ENCODE data around the gene FBXO42.
"Not testable (repeated sequence)": the region's sequence is repeated elsewhere in the genome, so short reads cannot be mapped to it uniquely, and the experiment has no call there.

Gene FBXO42

DNA sequence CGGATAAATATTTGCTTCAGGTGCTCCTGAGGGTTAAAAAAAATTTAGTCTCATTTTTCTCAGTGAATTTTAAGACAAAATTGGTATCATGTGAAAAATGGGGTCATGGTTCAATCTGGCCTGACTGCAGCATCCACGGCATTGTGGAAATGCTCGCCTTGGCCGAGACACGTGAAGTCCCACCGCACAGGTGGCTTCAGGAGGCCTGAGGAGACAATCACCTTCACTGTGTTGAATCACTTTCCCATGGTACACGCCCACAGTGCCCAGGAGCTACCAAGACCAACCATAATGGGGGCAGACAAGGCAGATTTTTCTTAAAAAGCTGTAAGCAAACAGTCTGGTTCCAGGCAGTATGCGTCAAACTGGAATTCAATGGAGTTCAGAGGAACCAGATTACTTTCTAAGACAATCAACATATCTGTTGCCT lies 104.3 kb downstream of the FBXO42 start:
- no peaks in the 10 kb centered on the region for H3K27me3 ChIP-seq
- H3K36me3 ChIP-seq: peaks cover 41 to 72% (median 59%) of the 10 kb centered on the region in 11 experiments
- H3K27ac ChIP-seq: peak overlapping the region in 8 of 11 experiments; percentile 33 to 63 (median 42); a peak in 16 of 22 replicates
- peak overlapping the region in 2 of 11 experiments; percentile 4 to 38; a peak in 1 of 22 replicates for H3K9ac ChIP-seq
- TF ChIP-seq Cebpa-rat (IDR thresholded peaks at IDR 0.05): no peak
- no peaks in the 10 kb centered on the region for H3K9me3 ChIP-seq (replicated peaks in 1 of 11)
- H3K4me1 ChIP-seq: peaks cover 27 to 48% (median 37%) of the 10 kb centered on the region in 10 experiments
- H4K20me1 ChIP-seq: peaks cover 0 to 64% (median 16%) of the 10 kb centered on the region in 11 experiments; a peak in 14 of 22 replicates
- H3K4me2 ChIP-seq: peak overlapping the region in 10 of 11 experiments; percentile 11 to 68 (median 44); a peak in 14 of 22 replicates
- no peak overlapping the region for H3K4me3 ChIP-seq

DNA sequence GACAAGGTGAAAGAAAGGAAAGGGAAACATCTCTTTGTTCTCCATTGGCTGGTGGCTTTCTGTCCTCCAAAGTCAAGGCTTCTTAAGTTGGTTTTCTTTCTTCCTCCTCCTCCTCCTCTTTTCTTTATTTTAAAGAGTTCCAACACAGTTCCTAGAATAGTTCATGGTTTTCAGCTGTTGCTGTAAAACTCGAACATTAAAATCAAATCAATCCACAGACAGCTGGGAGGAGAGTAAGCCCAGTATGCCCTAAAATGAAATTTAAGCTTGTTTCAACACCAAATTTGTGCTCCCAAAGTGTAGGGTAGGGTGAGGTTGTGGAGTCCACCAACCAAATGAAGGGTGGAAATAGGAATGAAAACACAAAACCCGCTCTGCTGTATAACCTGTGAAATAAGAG lies 104.8 kb downstream of the FBXO42 start:
- Histone ChIP-seq H3K4me2 (no peak overlapping the region), H3K9me3 (replicated peaks in 1 of 11) (no peaks in the 10 kb centered on the region), H3K27ac (no peak overlapping the region), H4K20me1 (peaks cover 0 to 64% (median 16%) of the 10 kb centered on the region in 11 experiments; a peak in 14 of 22 replicates), H3K36me3 (peaks cover 35 to 66% (median 53%) of the 10 kb centered on the region in 11 experiments), H3K4me1 (peaks cover 27 to 48% (median 37%) of the 10 kb centered on the region in 10 experiments), H3K27me3 (no peaks in the 10 kb centered on the region), H3K4me3 (no peak overlapping the region), H3K9ac (no peak overlapping the region)
- no peak for TF ChIP-seq Cebpa-rat (IDR thresholded peaks at IDR 0.05)

- H4K20me1 ChIP-seq: peaks cover 0 to 64% (median 16%) of the 10 kb centered on the region in 11 experiments; a peak in 14 of 22 replicates
- peaks cover 30 to 61% (median 48%) of the 10 kb centered on the region in 11 experiments for H3K36me3 ChIP-seq
- no peak overlapping the region for H3K9ac ChIP-seq
- no peaks in the 10 kb centered on the region for H3K27me3 ChIP-seq
- H3K9me3 ChIP-seq (replicated peaks in 1 of 11): no peaks in the 10 kb centered on the region
- H3K4me2 ChIP-seq: no peak overlapping the region
- no peak for TF ChIP-seq Cebpa-rat (IDR thresholded peaks at IDR 0.05)
- no peak overlapping the region for H3K27ac ChIP-seq
- H3K4me1 ChIP-seq: peaks cover 27 to 48% (median 37%) of the 10 kb centered on the region in 10 experiments
- no peak overlapping the region for H3K4me3 ChIP-seq
These were observed 105.3 kb downstream of the FBXO42 start for GRCh38 chr1:16246961-16247360.

GRCh38 chr1:16246239-16246638 lies 106.0 kb downstream of the FBXO42 start:
- Histone ChIP-seq H3K36me3 (peaks cover 23 to 54% (median 41%) of the 10 kb centered on the region in 11 experiments), H4K20me1 (peaks cover 0 to 58% (median 15%) of the 10 kb centered on the region in 11 experiments; a peak in 14 of 22 replicates), H3K4me1 (peaks cover 27 to 48% (median 37%) of the 10 kb centered on the region in 10 experiments)
- not testable (repeated sequence) for H3K27ac ChIP-seq; H3K4me3 ChIP-seq; H3K4me2 ChIP-seq; H3K9ac ChIP-seq; H3K27me3 ChIP-seq; H3K9me3 ChIP-seq (replicated peaks in 1 of 11)

- Histone ChIP-seq H3K9ac (peak overlapping the region in 1 of 11 experiments; percentile 15; a peak in 1 of 22 replicates), H3K4me1 (peaks cover 27 to 44% (median 34%) of the 10 kb centered on the region in 10 experiments), H3K36me3 (peaks cover 17 to 48% (median 35%) of the 10 kb centered on the region in 11 experiments), H4K20me1 (peaks cover 0 to 52% (median 15%) of the 10 kb centered on the region in 11 experiments; a peak in 13 of 22 replicates), H3K27ac (no peak overlapping the region), H3K4me2 (no peak overlapping the region), H3K9me3 (replicated peaks in 1 of 11) (no peaks in the 10 kb centered on the region), H3K27me3 (no peaks in the 10 kb centered on the region), H3K4me3 (no peak overlapping the region)
- TF ChIP-seq Cebpa-rat (IDR thresholded peaks at IDR 0.05): no peak
These were observed 106.6 kb downstream of the FBXO42 start for GRCh38 chr1:16245476-16246196.

GRCh38 chr1:16244650-16245285 lies 107.5 kb downstream of the FBXO42 start:
- TF ChIP-seq Cebpa-rat (IDR thresholded peaks at IDR 0.05): no peak
- H3K4me1 ChIP-seq: peaks cover 19 to 36% (median 28%) of the 10 kb centered on the region in 10 experiments

DNA sequence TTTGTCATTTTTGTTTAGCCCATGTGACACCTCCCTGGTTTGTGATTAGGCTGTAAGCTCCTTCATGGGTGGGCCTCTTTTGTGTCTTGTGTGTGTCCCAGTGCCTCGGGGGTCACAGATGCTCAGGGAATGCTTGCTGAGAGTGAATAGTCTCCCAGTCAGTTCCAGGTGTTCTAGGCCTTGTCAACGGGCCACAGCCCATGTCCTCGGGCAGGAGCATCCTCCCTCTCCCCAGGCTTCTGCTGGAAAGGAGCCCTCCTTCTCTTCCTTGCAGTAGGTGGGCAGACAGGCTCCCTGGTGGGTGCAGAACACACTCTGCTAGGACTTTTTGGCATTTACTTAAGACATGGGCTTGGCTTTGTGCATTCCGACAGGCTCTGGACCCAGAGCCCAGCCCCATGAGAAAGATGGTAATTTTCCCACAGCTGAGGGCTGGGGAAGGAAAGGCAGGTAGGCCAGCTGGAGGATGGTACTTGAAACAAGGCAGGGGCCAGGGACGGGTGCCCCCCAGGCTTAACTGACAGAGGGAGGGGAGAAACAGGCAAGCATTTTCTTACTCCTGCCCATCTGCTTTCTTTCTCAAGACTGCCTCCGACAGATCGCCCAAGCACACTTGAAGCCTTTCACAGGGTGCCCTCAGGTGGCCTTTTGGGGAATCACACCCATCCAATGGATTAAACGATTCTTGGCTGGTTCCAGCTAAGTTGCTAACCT lies 108.2 kb downstream of the FBXO42 start:
- no peak overlapping the region for H3K4me3 ChIP-seq
- peak overlapping the region in 4 of 11 experiments; percentile 6 to 42 (median 34); a peak in 4 of 22 replicates for H3K9ac ChIP-seq
- no peaks in the 10 kb centered on the region for H3K9me3 ChIP-seq (replicated peaks in 1 of 11)
- peak overlapping the region in 3 of 11 experiments; percentile 12 to 34 (median 13); a peak in 3 of 22 replicates for H3K27ac ChIP-seq
- peak overlapping the region in 3 of 11 experiments; percentile 18 to 32 (median 23); a peak in 4 of 22 replicates for H3K4me2 ChIP-seq
- H3K36me3 ChIP-seq: peaks cover 14 to 35% (median 26%) of the 10 kb centered on the region in 11 experiments
- H4K20me1 ChIP-seq: peaks cover 0 to 40% (median 11%) of the 10 kb centered on the region in 11 experiments; a peak in 12 of 22 replicates
- H3K27me3 ChIP-seq: no peaks in the 10 kb centered on the region
- H3K4me1 ChIP-seq: peaks cover 12 to 29% (median 22%) of the 10 kb centered on the region in 10 experiments
- TF ChIP-seq Cebpa-rat (IDR thresholded peaks at IDR 0.05): no peak

More at GRCh38 chr1:16244650-16245285, 107.5 kb downstream of the FBXO42 start:
- peaks cover 0 to 46% (median 15%) of the 10 kb centered on the region in 11 experiments; a peak in 12 of 22 replicates for H4K20me1 ChIP-seq
- no peak overlapping the region for H3K4me2 ChIP-seq
- H3K27ac ChIP-seq: no peak overlapping the region; a peak in 1 of 22 replicates
- peaks cover 14 to 39% (median 27%) of the 10 kb centered on the region in 11 experiments for H3K36me3 ChIP-seq
- no peaks in the 10 kb centered on the region for H3K27me3 ChIP-seq
- no peaks in the 10 kb centered on the region for H3K9me3 ChIP-seq (replicated peaks in 1 of 11)
- H3K4me3 ChIP-seq: no peak overlapping the region
- peak overlapping the region in 2 of 11 experiments; percentile 18 to 37; a peak in 3 of 22 replicates for H3K9ac ChIP-seq

DNA sequence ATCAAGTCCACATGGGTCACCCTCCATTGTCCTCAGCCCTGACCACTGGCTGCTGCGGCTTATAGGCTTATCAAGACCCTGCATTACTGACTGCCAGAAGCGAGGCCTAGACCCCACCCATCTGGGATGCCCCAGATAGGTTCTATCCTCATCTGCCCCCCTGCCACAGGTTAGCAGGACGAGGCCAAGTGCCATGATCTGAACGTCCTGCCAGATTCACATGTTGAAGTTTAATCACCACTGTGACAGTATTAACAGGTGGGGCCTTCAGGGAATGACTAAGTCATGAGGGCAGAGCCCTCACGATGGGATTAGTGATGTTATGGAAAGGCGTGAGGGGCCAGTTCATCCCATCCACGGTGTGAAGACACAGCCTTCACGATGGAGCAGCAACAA lies 109.1 kb downstream of the FBXO42 start:
- H3K4me2 ChIP-seq: no peak overlapping the region

More for the DNA sequence above, 109.1 kb downstream of the FBXO42 start:
- H3K27me3 ChIP-seq: no peaks in the 10 kb centered on the region
- H3K9ac ChIP-seq: peak overlapping the region in 4 of 11 experiments; percentile 4 to 21 (median 10); a peak in 3 of 22 replicates
- H3K27ac ChIP-seq: no peak overlapping the region
- H3K4me1 ChIP-seq: peaks cover 3 to 21% (median 13%) of the 10 kb centered on the region in 10 experiments
- H3K36me3 ChIP-seq: peaks cover 14 to 31% (median 25%) of the 10 kb centered on the region in 11 experiments
- peaks cover 0 to 31% (median 3%) of the 10 kb centered on the region in 11 experiments; a peak in 9 of 22 replicates for H4K20me1 ChIP-seq
- no peaks in the 10 kb centered on the region for H3K9me3 ChIP-seq (replicated peaks in 1 of 11)
- TF ChIP-seq Cebpa-rat (IDR thresholded peaks at IDR 0.05): no peak
- H3K4me3 ChIP-seq: no peak overlapping the region
